Central memory CD8-positive, alpha-beta T cell (primary cell): ENCODE measurements around the gene BOLL.
"Not testable (repeated sequence)": the region's sequence is repeated elsewhere in the genome, so short reads cannot be mapped to it uniquely, and the experiment has no call there.

Experiments
- ATAC-seq: fragments of 150-1000 bp; cut with Tn5 transposase; replicated peaks from 2 replicates; pipeline ENCODE4 v1.10.0; 2022; ENCODE audit warnings: mild to moderate bottlenecking, moderate FRiP score, moderate number of reproducible peaks; ENCODE audit not compliant: poor library complexity, severe bottlenecking; ENCODE audit errors: extremely low read depth
- DNase-seq, 2 donors: peaks; one replicate each; pipeline ENCODE4 v3.0.0; 2021; ENCODE audit warnings: low spot score in 2 of 2
- H3K27ac Mint-ChIP-seq: one replicate; pipeline ENCODE4 v1.8.0; 2022; ENCODE audit warnings: low read depth, mild to moderate bottlenecking, moderate library complexity, mixed read lengths
- H3K27me3 Mint-ChIP-seq: one replicate; pipeline ENCODE4 v1.8.0; 2022; ENCODE audit warnings: mixed read lengths
- H3K36me3 Mint-ChIP-seq: one replicate; pipeline ENCODE4 v1.8.0; 2022; ENCODE audit warnings: mild to moderate bottlenecking, moderate library complexity, mixed read lengths; ENCODE audit not compliant: insufficient read depth
- H3K4me1 Mint-ChIP-seq: one replicate; pipeline ENCODE4 v1.8.0; 2022; ENCODE audit warnings: mixed read lengths
- H3K4me3 Mint-ChIP-seq: one replicate; pipeline ENCODE4 v1.8.0; 2022; ENCODE audit warnings: mild to moderate bottlenecking, moderate library complexity, mixed read lengths
- H3K9me3 Mint-ChIP-seq: one replicate; pipeline ENCODE4 v1.8.0; 2022; ENCODE audit warnings: mixed read lengths

The BOLL gene

DNA sequence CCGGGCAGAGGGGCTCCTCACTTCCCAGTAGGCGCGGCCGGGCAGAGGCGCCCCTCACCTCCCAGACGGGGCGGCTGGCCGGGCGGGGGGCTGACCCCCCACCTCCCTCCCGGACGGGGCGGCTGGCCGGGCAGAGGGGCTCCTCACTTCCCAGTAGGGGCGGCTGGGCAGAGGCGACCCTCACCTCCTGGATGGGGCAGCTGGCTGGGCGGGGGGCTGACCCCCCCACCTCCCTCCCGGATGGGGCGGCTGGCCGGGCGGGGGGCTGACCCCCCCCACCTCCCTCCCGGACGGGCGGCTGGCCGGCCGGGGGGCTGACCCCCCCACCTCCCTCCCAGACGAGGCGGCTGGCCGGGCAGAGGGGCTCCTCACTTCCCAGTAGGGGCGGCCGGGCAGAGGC lies 89.1 kb downstream of the BOLL start:
- not testable (repeated sequence) for H3K9me3 Mint-ChIP-seq, ATAC-seq, DNase-seq, H3K27ac Mint-ChIP-seq, H3K36me3 Mint-ChIP-seq, H3K4me3 Mint-ChIP-seq
- Mint-ChIP-seq H3K27me3 (peaks cover 24% of the 10 kb centered on the region), H3K4me1 (peaks cover 17% of the 10 kb centered on the region)

DNA sequence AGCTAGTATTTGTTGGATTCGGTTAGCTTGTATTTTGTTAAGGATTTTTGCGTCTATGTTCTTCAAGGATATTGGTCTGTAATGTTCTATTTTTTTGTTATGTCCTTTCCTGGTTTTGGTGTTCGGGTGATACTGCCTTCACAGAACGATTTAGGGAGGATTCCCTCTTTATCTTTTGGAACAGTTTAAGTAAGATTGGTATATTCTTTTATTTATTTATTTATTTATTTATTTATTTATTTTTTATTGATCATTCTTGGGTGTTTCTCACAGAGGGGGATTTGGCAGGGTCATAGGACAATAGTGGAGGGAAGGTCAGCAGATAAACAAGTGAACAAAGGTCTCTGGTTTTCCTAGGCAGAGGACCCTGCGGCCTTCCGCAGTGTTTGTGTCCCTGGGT lies 89.9 kb downstream of the BOLL start:
- H3K4me3 Mint-ChIP-seq, DNase-seq, H3K27ac Mint-ChIP-seq, H3K36me3 Mint-ChIP-seq, ATAC-seq, H3K9me3 Mint-ChIP-seq: not testable (repeated sequence)
- Mint-ChIP-seq H3K27me3 (peaks cover 16% of the 10 kb centered on the region), H3K4me1 (peaks cover 12% of the 10 kb centered on the region)

- ATAC-seq (no peak), DNase-seq (no peak)
- peaks cover 27% of the 10 kb centered on the region for H3K27me3 Mint-ChIP-seq
- H3K36me3 Mint-ChIP-seq: peaks cover 7% of the 10 kb centered on the region
- no peaks in the 10 kb centered on the region for H3K4me1 Mint-ChIP-seq
- no peaks in the 10 kb centered on the region for H3K9me3 Mint-ChIP-seq
- H3K4me3 Mint-ChIP-seq: no peak overlapping the region
- no peak overlapping the region for H3K27ac Mint-ChIP-seq
These were observed 107.6 kb downstream of the BOLL start for GRCh38 chr2:197677483-197677882.

DNA sequence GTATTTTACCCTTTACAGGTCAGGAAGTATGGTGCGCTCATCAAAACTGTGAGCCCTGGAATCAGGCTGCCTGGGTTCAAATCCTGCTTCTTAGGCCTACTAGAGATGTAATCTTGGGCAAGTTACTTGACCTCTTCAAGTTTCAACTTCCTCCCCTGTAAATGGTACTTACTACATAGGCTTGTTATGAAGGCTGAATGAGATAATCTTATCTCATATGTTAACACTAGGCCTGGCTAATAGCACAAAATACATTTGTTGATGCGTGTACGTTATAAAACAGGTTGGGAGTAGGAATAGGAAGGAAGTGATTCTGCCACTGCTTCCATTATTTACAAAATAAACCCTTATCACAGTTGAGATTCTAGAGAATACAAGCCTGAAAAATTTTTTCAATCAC lies 108.1 kb downstream of the BOLL start:
- Mint-ChIP-seq H3K27ac (no peak overlapping the region), H3K4me1 (no peaks in the 10 kb centered on the region), H3K36me3 (peaks cover 7% of the 10 kb centered on the region), H3K4me3 (no peak overlapping the region), H3K27me3 (peaks cover 27% of the 10 kb centered on the region), H3K9me3 (no peaks in the 10 kb centered on the region)
- DNase-seq: no peak
- ATAC-seq: no peak
